HUDEP-2 (cell line): ENCODE results near the gene HTR1D.
"Not testable (repeated sequence)": the region's sequence is repeated elsewhere in the genome, so short reads cannot be mapped to it uniquely, and the experiment has no call there.

Experiments used
- DNase-seq, 76 experiments: peaks; one replicate each; lab custom pipeline; 2025; ENCODE audit not compliant: unreplicated experiment in 76 of 76; lab: John Stamatoyannopoulos, UW

HTR1D gene

DNA sequence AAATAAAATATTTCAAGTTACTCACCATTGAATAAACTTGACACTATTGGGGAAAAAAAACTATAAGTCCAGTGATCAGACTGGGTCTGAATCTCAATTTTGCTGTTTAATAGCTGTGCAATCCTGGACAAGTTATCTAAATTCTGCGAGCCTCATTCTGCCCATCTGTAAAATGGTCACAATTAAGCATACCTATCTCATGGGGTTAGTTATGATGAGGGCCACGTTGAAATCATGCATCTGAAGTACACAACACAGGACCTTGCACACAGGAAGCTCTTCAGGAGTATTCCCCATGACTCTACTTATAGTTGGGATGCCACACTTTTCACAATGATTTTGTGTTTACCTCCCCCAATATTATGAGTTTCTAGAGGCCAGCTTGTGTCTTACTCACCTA is 3.8 kb upstream of the HTR1D start:
- DNase-seq = no peak

GRCh38 chr1:23216771-23217420 is 406 bp downstream of the HTR1D start:
- peak in 4 of 76 experiments; percentile 2 to 6 (median 2) for DNase-seq

DNA sequence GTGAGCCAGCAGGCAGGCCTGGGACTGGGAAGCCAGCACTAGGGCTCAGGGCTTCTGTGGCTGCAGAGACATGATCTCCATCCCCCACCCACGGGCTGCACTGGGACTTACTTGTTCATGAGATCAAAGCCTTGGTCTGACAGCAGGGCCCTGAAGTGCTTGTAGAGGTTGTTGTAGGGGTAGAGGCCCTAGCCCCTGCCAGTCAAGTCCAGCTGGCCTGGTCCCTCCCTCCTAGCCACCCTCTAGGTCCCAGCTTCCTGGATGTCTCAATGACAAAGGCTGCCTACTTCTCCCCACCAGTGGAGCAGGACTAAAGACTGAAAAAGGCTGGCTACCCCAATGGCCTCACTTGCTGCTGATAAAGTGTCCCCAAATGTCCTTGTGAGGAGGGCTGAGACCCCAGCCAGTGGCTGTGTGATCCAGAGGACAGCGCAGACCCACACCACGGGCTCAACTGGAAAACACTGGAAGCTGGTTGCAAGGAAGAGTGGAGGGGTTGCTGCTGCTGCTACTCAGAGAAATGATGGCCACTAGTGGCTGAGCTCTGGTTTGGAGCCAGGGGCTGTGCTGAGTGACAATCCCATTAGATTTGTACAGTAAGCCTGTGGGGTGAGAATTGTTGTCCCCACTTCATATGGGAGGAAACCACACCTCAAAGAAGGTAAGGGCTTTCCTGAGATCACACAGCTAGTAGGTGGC is 1.4 kb downstream of the HTR1D start:
- no peak for DNase-seq

DNA sequence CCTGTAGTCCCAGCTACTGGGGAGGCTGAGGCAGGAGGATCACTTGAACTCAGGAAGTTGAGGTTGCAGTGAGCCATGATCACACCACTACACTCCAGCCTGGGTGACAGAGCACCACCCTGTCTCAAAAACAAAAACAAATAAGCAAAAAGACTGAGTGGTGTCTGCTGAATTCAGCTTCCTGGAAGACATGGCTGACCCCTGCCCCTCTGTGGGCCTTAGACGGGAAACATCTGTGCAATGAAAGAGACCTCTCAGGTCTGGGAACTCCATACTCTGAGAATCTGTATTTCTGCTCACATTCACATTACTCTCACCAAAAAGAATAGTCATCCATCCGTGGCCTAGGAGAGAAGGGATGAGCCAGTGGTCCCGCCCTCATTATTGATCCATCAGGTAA is 2.0 kb downstream of the HTR1D start:
- DNase-seq = no peak

DNA sequence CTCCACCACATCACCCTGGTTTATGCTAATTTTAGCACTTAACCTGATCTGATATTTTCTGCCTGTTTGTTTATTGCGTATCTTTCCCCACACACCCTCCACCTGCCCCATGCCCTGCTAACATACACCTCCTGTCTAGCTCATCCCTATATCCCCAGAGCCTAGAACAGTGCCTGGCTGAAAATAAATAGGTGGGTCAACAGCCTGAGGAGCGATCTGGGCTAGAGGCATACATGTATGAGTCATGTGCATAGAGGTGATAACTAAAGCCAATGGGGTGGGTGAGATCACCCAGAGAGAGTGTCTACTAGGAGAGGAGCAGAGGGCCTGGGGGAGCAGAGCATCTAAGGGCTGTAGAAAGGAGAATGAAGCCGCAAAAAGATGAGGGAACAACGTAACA is 2.7 kb downstream of the HTR1D start:
- DNase-seq = no peak

DNA sequence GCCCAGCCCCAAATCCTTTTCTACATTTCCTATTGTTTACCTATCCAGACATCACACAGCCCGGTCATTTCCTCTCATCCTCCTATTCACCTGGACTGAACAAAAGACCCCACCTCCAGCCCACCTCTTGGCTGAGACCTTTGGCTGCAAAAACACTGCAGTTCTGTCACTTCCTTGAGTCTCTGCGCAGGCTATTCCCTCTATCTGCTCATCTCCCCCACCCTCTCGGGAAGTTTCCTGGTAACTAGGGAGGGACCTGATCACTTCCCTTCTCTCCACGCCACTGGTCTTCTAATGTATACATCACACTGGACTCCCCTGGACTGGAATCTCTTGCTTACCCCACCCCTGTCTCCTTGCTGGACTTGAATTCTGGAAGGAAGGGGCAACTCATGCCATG is 5.3 kb downstream of the HTR1D start:
- no peak for DNase-seq

- DNase-seq = no peak
These were observed 6.3 kb downstream of the HTR1D start for GRCh38 chr1:23210963-23211362.

DNA sequence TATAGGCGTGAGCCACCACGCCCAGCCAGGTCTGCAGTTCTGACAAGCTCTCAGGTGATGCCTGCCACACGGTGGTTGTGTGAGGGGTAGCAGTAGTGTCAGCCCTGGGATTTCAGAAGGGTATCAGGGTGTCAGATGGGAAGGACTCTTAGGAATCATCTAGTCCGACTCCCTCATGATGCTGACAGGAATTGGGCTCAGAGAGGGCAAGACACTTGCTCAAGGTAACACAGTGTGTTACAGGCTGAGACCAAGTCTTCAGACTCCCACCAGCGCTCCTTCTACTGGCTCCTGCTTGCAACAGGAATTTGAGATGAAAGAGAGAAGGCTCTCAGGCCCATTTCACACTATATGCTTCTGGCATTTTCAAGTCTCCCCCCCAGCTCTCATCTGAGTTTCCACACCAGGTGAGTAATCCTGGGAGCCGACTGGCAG is 6.9 kb downstream of the HTR1D start:
- no peak for DNase-seq

- no peak for DNase-seq
These were observed 7.5 kb downstream of the HTR1D start for GRCh38 chr1:23209770-23210169.

DNA sequence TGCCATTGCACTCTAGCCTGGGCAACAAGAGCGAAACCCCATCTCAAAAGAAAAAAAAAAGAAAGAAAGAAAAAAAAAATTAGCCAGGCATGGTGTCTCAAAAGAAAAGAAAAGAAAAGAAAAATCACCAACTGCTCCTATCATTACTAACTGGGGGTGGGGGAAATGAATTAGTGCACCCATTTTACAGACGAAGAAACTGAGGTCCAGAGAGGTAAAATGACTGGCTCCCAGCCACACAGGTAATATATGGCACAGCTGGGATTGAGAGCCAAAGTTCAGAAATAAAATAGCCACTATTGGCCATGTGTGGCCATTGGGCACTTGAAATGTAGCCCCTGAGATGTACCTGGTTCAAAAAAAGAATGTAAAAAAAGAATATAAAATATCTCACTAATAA is 8.8 kb downstream of the HTR1D start:
- DNase-seq = no peak

- DNase-seq = not testable (repeated sequence)
These were observed 9.6 kb downstream of the HTR1D start for GRCh38 chr1:23207733-23208132.

GRCh38 chr1:23202263-23202749 is 15.0 kb downstream of the HTR1D start:
- DNase-seq = no peak

DNA sequence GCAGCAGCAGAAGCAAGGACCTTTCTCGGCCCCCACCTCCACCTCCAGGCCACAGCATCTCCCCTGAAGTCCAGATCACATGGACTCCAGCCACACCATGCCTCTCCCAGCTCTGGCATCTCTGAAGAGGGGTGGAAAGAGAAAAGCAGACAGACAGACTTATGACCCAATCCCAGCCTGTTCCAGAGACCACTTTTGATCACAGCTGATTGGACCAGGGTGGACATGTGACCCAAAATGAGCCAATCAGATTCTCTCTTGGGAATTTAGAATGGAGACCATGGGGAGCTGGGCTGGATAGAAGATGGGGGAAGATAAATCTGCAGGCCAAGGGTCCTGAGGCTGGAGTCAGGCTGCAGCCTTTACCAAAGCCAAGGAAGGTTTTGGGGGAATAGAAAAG is 16.4 kb downstream of the HTR1D start:
- no peak for DNase-seq

- no peak for DNase-seq
These were observed 18.9 kb downstream of the HTR1D start for GRCh38 chr1:23198373-23198772.

DNA sequence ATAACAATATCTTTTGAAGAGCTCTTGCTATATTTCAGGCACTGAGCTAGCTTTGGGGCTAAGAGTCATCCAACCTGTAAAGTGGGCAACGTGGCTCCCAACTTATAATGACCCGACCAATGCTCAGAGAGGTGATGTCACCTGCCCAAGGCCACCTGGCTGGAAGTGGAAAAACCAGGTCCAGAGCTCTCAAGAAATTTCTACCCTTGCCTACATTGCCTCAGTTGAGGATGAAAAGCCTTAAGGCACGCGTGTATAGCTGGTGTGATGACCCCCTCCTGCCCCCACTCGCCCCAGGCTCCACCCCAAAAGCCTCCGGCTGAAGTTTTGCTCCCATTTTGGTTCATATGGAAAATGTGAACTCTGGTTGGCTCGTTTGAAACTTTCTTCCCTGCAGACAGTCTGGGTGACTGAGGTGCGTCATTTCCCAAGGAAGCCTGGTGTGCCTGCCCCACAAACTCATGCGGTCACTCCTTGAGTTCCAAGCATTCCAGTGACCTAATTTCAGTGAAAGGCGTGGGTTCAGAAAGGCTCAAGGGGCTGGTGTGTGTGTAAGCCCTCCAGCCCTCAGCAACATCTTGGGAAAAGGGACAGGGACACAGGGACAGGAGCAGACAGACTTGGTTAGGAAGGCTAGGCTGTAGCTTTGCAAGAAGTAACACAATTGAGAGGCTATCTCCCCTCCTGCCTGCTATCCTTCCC is 20.5 kb downstream of the HTR1D start:
- DNase-seq = no peak

DNA sequence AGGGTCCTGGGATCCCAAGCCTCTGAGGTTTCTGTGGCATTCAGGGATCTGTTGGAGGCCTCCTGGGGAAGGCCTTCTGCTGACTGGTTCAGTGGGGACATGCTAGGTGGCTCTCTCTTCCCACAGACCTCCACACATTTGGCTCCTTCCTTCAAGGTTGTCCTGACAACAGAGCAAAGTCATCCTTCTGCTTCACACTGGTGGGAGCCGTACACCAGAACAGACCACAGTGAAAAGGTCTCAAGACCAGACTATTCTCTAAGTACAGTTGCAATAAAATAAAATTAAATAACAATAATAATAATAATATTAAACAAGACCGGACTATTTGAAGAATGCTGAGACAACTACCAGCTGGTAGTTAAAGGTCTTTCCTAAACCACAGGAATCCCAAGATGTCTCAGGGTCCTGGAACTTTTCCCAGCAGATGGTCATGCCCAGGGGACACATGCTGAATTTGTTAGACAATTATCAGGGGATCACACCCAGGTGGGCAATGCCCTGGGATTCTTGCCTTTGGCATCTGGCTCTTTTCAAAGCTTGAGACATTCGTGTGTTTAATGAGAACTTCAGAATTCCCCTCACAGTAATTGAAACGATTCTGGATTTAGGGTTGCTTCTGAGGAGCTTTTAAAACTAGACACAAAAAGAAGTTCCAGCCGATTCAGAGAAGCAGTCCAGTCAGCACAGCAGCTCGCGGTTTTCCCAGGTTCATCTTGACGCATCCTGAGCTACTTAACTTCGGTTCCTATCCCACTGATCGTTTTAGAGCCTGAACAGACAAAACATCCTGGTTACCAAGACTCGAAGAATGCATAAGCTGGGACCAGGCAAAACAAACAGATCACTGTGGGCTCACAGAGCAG is 22.9 kb downstream of the HTR1D start:
- DNase-seq = no peak

DNA sequence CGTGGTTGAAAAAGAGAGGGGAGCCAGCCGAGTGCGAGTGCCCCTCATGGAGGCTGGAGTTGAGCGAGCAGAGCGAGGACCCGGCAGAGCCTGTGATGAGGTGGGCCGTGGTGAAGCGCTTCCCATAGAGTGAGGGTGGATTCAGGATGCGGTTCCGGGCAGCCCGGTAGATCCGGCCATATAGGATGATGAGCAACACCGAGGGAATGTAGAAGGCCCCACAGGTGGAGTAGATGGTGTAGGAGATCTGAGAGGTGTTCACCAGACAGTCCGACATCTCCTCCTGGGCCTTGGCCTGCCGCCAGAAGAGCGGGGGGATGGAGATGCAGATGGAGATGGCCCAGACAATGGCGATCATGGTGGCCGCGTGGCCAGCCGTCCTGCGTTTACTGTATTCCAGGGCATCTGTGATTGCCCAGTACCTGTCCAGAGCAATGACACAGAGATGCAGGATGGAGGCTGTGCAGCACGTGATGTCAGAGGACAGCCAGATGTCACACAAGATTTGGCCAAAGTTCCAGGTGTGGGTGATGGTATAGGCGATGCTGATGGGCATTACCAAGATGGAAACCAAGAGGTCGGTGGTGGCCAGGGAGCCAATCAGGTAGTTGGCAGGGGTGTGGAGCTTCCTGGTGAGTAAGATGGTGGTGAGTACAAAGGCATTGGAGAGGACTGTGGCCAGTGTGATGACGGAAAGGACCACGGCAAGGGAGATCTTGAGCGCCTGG is 23.7 kb downstream of the HTR1D start:
- no peak for DNase-seq

- no peak for DNase-seq
These were observed 26.1 kb downstream of the HTR1D start for GRCh38 chr1:23191199-23191598.

- DNase-seq = not testable (repeated sequence)
These were observed 28.3 kb downstream of the HTR1D start for GRCh38 chr1:23188936-23189452.

DNA sequence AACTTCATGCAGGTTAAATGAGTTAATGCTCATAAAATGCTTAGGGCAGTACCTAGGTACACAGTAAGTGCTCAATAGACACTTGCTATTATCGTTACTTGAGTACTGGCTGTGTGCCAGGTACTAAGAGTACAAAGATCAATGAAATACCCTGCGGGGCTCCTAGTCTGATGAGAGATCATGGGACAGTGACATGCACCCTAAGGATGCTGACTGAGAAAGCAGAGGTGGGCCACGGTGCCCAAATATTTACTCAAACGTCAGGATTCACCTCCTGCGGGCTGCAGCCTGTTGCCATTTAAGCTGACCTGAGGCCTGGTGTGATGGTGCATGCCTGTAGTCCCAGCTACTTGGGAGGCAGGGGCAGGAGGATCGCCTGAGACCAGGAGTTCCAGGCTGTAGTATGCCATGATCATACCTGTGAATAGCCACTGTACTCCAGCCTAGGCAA is 28.8 kb downstream of the HTR1D start:
- DNase-seq = no peak
